ENCODE results near the gene NCKAP5L. TPM values are rescaled to one million over a fixed set of nuclear protein-coding genes. Genes with fewer than 3 reads are reported as not detected.
"Not testable (repeated sequence)": the region's sequence is repeated elsewhere in the genome, so short reads cannot be mapped to it uniquely, and the experiment has no call there.

Gene NCKAP5L
- total RNA-seq, 1 experiment from 2014 or later = 28.2 TPM

- Histone ChIP-seq H3K27ac (ENCODE audit: low read depth, low read length, poor library complexity, severe bottlenecking) (no peak overlapping the region), H3K36me3 (ENCODE audit: insufficient read depth, low read length, poor library complexity, severe bottlenecking) (no peaks in the 10 kb centered on the region), H3K4me3 (ENCODE audit: low read depth, low read length, poor library complexity, severe bottlenecking) (no peak overlapping the region), H3K27me3 (replicated peaks; ENCODE audit: insufficient read depth, low read depth, low read length, poor library complexity) (no peaks in the 10 kb centered on the region), H3K4me1 (ENCODE audit: insufficient read depth, low read length, poor library complexity, severe bottlenecking) (peaks cover 4% of the 10 kb centered on the region), H3K9me3 (ENCODE audit: low read depth, low read length, poor library complexity, severe bottlenecking) (no peaks in the 10 kb centered on the region)
- ChIA-PET CTCF (interaction anchor here (0.5 kb wide), 1 partner anchor 725 kb away, joined by 3 read pairs; no protein-coding TSS in a partner anchor), POLR2A (ENCODE audit: low non-redundant PET) (no interaction called here)
- TF ChIP-seq EZH2 (IDR thresholded peaks at IDR 0.05; ENCODE audit: borderline replicate concordance, low read depth, low read length, poor library complexity, severe bottlenecking) = no peak
- TF ChIP-seq, protein P1, sequence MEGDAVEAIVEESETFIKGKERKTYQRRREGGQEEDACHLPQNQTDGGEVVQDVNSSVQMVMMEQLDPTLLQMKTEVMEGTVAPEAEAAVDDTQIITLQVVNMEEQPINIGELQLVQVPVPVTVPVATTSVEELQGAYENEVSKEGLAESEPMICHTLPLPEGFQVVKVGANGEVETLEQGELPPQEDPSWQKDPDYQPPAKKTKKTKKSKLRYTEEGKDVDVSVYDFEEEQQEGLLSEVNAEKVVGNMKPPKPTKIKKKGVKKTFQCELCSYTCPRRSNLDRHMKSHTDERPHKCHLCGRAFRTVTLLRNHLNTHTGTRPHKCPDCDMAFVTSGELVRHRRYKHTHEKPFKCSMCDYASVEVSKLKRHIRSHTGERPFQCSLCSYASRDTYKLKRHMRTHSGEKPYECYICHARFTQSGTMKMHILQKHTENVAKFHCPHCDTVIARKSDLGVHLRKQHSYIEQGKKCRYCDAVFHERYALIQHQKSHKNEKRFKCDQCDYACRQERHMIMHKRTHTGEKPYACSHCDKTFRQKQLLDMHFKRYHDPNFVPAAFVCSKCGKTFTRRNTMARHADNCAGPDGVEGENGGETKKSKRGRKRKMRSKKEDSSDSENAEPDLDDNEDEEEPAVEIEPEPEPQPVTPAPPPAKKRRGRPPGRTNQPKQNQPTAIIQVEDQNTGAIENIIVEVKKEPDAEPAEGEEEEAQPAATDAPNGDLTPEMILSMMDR (conservative IDR thresholded peaks at IDR 0.05; ENCODE audit: low read depth, low read length) = no peak
- no peak for DNase-seq (ENCODE audit: low spot score)
- intact Hi-C loops (cut with micrococcal nuclease; ENCODE audit: unreplicated experiment) = no loop called here
- no TSS peak for BruUV-seq (replicated peaks)
Measured at GRCh38 chr12:49863946-49864797, 36.0 kb upstream of the NCKAP5L start.

DNA sequence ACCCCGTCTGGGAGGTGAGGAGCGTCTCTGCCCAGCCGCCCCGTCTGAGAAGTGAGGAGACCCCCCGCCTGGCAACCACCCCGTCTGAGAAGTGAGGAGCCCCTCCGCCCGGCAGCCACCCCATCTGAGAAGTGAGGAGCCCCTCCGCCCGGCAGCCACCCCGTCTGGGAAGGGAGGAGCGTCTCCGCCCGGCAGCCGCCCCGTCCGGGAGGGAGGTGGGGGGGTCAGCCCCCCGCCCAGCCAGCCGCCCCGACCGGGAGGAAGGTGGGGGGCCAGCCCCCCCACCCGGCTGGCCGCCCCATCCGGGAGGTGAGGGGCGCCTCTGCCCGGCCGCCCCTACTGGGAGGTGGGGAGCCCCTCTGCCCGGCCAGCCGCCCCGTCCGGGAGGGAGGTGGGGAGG, 32.7 kb upstream of the NCKAP5L start:
- H3K4me1 ChIP-seq (ENCODE audit: insufficient read depth, low read length, poor library complexity, severe bottlenecking); H3K9me3 ChIP-seq (ENCODE audit: low read depth, low read length, poor library complexity, severe bottlenecking); H3K27ac ChIP-seq (ENCODE audit: low read depth, low read length, poor library complexity, severe bottlenecking); intact Hi-C loops (cut with micrococcal nuclease; ENCODE audit: unreplicated experiment); BruUV-seq (replicated peaks); H3K36me3 ChIP-seq (ENCODE audit: insufficient read depth, low read length, poor library complexity, severe bottlenecking); POLR2A ChIA-PET (ENCODE audit: low non-redundant PET); CTCF ChIA-PET; H3K27me3 ChIP-seq (replicated peaks; ENCODE audit: insufficient read depth, low read depth, low read length, poor library complexity); H3K4me3 ChIP-seq (ENCODE audit: low read depth, low read length, poor library complexity, severe bottlenecking); DNase-seq (ENCODE audit: low spot score): not testable (repeated sequence)

DNA sequence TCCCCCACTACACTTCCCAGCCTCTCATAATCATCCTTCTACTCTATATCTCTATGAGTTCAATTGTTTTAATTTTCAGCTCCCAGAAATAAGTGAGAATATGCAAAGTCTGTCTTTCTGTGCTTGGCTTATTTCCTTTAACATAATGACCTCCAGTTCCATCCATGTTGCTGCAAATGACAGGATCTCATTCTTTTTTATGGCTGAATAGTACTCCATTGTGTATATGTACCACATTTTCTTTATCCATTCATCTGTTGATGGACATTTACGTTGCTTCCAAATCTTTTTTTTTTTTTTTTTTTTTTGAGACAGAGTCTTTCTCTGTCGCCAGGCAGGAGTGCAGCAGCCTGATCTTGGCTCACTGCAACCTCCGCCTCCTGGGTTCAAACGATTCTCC, 27.7 kb upstream of the NCKAP5L start:
- DNase-seq (ENCODE audit: low spot score); H3K9me3 ChIP-seq (ENCODE audit: low read depth, low read length, poor library complexity, severe bottlenecking); BruUV-seq (replicated peaks); CTCF ChIA-PET; POLR2A ChIA-PET (ENCODE audit: low non-redundant PET); H3K36me3 ChIP-seq (ENCODE audit: insufficient read depth, low read length, poor library complexity, severe bottlenecking); H3K4me1 ChIP-seq (ENCODE audit: insufficient read depth, low read length, poor library complexity, severe bottlenecking); H3K27ac ChIP-seq (ENCODE audit: low read depth, low read length, poor library complexity, severe bottlenecking); intact Hi-C loops (cut with micrococcal nuclease; ENCODE audit: unreplicated experiment); H3K4me3 ChIP-seq (ENCODE audit: low read depth, low read length, poor library complexity, severe bottlenecking); H3K27me3 ChIP-seq (replicated peaks; ENCODE audit: insufficient read depth, low read depth, low read length, poor library complexity): not testable (repeated sequence)

DNA sequence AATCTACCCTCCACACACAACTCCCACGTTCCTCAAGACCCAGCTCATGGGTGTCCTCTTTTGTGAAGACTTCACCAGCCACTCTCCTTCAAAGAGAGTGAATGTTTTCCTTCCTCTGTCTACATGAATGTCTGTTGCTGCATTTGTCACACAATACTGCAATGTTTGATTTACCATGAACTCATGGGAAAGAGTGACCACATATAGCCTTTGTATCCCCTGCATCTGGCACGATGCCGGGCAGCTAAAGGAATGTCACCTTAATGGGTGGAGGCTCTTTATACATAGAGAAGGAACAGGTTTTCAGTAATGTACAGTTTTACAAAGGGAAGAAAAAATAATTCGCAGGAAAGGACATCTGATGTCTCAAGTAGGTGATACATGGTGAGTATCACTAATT, 26.8 kb upstream of the NCKAP5L start:
- no TSS peak for BruUV-seq (replicated peaks)
- Histone ChIP-seq H3K4me1 (ENCODE audit: insufficient read depth, low read length, poor library complexity, severe bottlenecking) (no peaks in the 10 kb centered on the region), H3K27me3 (replicated peaks; ENCODE audit: insufficient read depth, low read depth, low read length, poor library complexity) (no peaks in the 10 kb centered on the region), H3K36me3 (ENCODE audit: insufficient read depth, low read length, poor library complexity, severe bottlenecking) (no peaks in the 10 kb centered on the region), H3K4me3 (ENCODE audit: low read depth, low read length, poor library complexity, severe bottlenecking) (no peak overlapping the region), H3K27ac (ENCODE audit: low read depth, low read length, poor library complexity, severe bottlenecking) (no peak overlapping the region), H3K9me3 (ENCODE audit: low read depth, low read length, poor library complexity, severe bottlenecking) (no peaks in the 10 kb centered on the region)
- ChIA-PET CTCF (interaction anchor here (0.6 kb wide), 1 partner anchor 230 kb away, joined by 10 read pairs; no protein-coding TSS in a partner anchor), POLR2A (ENCODE audit: low non-redundant PET) (no interaction called here)
- intact Hi-C loops (cut with micrococcal nuclease; ENCODE audit: unreplicated experiment) = no loop called here
- DNase-seq (ENCODE audit: low spot score) = no peak
- no peak for TF ChIP-seq EZH2 (IDR thresholded peaks at IDR 0.05; ENCODE audit: borderline replicate concordance, low read depth, low read length, poor library complexity, severe bottlenecking)
- TF ChIP-seq, protein P1 (conservative IDR thresholded peaks at IDR 0.05; ENCODE audit: low read depth, low read length) = no peak
